HG03196 (cell line): Measurements from ENCODE around the gene PDK3.

Experiments
- ATAC-seq: cut with Tn5 transposase; IDR thresholded peaks from one replicate; pipeline ENCODE4 v1.9.1; 2021; ENCODE audit not compliant: unreplicated experiment

PDK3 gene

DNA sequence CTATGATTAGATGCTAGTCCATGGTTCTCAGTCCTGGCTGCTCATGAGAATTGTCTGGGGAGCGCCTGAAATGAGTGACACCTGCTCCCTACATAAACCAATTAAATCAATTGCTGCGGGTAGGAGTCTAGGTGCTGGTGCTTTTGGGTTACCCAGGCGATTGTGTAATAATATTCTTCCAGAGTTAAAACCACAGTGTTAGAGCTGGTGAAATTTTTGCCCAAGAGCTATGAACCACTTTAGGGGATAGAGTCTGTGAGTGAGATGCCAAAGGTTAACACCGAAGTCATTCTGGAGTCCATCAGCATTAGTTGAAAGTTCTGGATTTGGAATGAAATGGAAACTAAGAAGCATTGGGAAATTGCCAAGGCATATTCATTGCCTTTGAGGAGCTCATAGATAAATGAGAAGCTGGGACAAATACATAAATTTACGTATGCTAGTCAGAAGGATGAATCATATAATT is 15.3 kb downstream of the PDK3 start:
- ATAC-seq, result peak; percentile 14

DNA sequence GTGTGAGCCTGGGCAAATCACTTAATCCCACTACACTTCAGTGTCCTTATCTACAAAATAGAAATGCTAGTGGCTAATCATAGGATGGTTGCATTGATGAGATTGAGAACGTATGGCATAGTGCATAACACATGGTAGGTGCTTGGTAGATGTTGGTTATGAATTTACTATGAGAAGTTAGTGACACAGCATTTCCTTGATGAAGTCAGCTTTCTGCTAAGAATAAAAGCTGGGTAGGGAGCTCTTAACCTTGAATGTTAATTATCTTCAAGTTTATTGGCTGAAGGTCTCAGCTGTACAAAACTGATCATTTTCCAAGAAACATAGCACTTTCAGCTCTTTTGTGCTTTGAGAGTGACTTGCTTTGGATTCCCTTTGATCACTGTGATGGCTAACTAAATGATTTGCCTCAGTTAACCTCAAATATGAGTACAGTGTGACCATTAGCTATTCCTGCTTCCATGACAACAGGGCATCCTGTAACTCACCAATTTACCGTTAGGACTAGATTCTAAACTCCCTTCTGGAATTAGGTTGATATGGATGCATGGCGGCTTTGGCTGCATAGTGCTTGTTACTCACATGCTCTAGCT is 17.8 kb downstream of the PDK3 start:
- no peak for ATAC-seq

DNA sequence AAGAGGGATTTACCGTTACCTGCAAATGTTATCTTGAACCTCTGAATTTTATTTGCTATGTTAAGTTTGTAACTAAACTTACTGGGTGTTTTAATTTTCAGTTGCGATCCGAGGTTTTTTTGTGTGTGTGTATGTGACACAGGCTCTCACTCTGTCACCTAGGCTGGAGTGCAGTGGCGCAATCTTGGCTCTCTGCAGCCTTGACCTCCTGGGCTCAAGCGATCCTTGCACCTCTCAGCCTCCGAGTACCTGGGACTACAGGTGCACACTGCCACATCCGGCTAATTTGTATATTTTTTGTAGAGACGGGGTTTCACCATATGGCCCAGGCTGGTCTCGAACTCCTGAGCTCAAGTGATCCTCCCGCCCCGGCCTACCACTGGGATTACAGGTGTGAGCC is 18.5 kb downstream of the PDK3 start:
- no peak for ATAC-seq

DNA sequence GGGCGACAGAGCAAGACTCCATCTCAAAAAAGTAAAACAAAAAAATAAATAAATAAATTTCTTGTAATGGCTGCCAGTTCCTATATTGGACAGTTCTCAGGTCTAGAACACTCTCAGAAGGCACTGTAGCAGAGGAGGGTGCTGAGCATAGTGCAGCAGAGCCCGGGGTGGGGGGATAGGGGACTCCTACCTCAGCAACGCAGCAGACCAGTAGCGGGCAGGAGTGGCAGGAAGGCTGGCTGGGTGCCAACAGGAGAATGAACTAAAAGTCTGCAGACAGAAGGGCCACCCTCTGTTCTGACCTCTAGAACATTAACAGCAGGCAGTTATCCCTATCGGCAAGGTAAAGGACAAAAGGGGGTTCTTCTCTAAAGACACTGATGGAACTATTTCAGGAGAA is 20.2 kb downstream of the PDK3 start:
- no peak for ATAC-seq

DNA sequence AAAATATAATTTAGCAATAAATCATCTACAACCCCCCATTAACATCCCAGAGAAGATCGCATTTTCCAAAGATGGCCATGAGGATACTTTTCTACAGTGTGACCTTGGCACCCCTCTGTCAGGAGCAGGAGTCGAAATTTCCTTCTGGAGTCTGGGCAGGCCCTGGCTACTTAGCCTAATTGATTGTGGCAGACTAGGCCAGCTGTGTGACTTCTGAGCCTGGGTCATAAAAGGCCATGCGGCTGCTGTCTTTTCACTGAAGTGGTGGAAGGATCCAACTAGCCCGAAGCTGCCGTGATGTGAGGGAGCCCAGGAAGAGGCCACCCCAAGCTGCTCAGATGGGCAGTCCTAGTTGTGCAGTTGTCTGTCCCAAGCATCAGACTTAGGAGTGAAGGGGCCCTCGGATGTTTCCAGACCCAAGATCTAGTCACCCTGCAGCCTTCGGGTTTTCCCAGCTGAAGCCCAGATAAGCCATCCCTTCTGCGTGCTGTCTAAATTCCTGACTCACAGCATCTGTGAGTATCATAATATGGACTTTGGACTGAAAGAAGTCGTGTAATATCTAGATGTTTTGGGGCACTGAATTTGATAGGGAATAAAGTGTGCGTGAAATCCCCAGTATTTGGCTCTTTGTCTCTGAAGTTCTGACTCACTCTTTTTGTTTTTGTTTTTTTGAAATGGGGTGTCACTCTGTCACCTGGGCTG is 21.0 kb downstream of the PDK3 start:
- ATAC-seq, result no peak

DNA sequence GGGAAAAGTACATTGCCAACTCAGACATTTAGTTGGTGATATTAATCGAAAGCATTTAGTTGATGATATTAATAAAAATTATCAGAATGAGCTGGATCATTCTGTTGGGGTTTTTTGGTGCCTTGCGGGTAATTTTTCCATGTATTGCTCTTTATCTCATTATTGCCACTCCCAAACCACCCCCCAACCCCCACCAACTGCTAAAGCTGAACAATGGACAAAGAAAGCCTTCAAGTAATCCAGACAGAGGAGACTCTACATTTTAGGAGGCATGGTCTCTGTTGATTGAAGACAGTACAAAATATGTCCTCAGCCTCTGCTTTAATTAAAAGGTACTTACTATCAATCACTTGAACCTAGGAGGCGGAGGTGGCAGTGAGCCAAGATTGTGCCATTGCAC is 22.5 kb downstream of the PDK3 start:
- no peak for ATAC-seq

DNA sequence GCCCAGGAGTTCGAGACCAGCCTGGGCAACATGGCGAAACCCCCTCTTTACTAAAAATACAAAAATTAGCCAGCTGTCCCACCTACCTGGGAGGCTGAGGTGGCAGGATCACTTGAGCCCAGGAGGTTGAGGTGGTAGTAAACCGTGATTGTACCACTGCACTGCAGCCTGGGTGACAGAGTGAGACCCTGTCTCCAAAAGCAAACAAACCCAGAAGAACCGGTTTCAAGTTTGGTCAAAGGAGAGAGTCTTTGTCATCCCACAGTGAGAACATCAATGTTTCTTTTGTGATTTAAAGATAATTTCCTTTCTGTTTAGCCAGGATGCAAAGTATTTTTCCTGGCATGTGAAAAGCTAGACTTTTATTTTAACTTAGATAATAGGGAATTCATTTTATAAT is 26.7 kb downstream of the PDK3 start:
- no peak for ATAC-seq

DNA sequence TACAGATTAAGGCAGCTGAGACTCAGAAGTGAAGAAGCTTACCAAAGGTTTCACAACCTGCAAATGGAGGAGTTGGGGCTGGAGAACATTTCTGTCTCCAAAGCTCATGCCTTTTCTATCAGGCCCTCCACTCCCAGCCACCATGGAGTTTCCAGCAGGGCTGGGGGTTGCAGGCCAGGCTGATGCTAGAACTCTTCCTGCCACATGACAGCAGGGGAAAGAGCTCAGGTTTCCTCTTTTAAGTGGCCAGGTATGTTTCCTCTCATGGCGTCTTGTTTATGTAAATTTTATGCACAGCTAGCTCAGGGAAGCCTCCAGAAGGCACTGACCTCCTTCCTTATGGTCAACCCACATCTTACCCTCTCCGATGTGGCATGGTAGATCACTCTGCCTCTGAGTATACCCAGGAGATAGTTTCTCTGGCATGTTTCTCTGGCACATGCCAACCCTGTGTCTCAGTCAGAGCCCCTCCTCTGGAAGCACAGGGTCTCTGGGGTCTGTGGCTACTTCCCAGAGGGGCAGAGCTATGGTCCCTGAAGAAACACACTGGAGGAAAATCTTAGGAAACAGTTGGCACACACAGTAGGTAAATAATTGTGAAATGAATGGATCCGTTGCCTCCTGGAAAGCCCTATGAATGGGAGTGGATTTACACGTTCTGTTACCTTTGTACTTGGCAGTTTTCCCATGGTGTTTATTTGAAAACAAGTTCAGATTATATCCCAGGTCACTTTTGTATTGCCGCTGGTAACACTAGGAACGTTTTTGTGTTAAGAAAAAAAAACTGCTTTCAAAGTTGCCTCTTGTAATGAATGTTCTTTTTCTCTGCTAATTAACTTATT is 28.9 kb downstream of the PDK3 start:
- no peak for ATAC-seq

DNA sequence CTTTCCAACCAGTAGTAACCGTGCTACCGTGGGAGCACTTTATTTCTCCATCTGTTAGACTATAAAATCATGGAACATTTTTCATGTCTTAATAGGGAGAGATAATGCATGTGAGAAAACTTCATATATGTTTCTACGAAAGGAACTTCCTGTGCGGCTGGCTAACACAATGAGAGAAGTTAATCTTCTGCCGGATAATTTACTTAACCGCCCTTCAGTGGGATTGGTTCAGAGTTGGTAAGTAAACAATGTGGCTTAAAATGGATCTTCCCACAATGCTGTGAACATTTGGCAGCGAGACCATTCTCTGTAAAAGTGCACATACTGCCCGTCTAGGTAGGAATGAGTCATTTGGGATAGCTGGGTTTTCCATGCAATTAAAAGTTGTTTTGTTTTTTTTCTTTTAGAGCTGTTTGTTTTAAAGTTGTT is 29.6 kb downstream of the PDK3 start:
- no peak for ATAC-seq

DNA sequence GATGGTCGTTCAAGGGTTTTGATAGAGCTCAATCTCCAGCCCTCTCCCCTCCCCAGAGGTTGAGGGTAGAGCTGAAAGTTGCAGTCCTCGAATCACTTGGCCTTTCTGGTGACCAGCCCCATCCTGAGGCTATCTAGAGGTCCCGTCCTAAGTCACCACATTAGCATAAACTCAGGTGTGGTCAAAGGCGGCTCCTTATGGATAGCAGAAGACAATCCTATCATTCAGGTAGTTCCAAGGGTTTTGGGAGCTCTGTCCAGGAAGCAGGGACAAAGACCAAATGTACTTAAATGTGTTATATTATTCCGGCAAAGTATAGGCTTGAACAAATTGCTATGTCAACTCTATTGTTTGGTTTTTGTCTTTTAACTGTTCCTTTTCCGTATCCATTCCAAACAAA is 30.6 kb downstream of the PDK3 start:
- no peak for ATAC-seq

DNA sequence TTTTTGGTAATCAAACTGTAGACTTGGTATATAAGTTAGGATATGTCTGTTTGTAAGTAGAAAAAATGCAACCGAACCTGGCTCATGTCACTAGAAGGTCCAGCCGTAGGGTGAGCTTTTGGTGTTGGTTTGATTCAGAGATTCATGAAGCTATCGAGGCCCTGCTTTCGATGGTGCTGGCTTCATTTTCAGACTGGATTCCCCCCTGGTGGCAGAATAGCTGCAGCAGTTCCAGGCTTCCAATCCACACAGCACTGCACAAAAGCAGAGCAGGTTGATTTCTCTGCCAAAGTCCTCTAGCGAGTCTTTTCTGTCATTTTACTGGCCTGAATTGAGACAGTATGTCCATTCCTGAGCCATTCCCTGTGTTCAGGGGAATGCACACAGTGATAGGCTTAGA is 33.1 kb downstream of the PDK3 start:
- no peak for ATAC-seq

DNA sequence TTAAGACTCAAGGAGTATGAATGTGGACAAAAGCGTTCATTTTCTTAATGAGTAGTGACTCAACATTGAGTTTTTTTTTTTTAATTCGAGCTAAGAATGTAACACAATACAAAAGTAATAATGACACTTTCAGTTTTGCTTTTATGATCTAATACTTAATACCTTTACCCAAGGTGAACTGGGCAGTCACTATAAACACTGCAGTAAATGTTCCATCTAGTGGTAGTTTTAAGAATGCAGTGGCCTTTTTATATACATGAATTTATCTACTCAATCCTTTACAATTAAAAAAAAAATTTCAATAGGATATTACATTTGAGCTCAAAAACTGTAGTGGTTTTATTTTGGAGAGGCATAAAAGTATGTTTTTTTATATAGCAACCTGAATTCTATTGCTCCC is 33.9 kb downstream of the PDK3 start:
- peak; percentile 67 for ATAC-seq

DNA sequence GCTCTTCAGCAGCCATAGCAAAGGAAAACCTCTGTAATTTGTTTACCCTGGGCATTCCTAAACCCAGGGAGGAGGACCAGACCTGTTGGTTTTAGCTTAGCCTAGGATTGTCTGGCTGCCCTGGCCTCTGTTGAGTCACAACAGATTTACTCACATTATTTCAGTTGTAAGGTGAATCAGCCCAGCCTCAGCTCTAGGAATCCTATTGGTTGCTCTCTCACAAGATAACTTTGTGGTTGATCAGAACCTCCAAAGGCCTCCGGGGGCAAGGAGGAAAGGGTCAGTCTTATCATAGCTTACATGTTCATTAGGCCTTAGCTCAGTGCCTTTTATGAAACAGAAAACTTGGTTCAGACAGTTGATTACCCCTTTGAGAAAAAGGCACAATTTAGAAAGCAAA is 41.0 kb downstream of the PDK3 start:
- ATAC-seq, result peak; percentile 74

DNA sequence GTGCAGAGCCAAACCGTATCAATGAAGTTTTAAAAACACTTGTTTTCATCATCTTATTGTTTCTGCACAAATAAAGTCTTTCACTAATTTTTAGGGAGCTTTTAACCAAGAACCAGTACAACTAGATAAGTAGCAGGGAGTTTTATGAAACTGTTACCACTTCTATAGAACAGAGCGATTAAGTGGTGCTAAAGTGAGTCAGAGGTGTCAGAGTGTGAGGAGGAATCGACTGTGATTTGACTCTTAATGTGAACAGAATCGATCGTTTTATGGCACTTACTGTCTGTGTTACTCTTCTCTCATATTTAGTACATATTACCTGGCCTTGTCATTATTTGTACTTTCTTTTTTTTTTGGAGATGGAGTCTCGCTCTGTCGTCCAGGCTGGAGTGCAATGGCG is 43.3 kb downstream of the PDK3 start:
- ATAC-seq, result no peak

DNA sequence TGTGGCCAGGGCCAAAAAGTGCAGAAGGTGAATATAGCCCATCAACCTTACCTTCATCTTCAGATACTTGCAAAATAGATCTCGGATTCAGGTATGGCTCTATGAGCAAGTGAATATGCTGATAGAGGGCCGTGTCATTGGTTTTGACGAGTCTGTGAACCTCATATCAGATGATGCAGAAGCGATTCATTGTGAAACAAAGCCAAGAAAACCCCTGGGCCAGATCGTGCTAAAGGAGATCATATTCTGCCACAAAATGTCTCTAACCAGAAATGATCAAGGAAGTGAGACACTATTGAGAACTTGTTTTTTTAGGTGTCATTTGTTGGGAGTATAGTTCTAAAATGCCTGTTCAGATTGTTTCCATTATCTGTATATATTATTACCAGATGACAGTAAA is 48.3 kb downstream of the PDK3 start:
- ATAC-seq, result peak; percentile 91

DNA sequence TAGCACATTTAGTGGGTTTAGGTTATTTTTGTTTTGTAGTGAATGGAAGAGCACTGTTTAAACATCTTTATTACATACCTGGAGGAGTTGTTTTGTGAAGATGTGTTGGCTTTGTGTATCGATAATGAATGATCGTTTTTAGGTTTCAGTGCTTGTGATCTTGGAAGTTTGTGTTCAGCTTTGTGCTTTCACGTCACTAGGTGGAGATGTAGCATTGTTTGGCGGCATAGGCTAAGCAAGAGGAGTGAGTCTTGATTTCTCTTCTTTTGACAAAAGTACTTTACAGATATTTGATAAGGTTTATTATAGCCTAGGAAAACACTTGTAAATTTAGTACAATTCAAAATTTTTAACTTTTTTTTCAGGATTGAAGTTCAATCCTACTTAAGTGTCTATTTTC is 50.4 kb downstream of the PDK3 start:
- no peak for ATAC-seq

DNA sequence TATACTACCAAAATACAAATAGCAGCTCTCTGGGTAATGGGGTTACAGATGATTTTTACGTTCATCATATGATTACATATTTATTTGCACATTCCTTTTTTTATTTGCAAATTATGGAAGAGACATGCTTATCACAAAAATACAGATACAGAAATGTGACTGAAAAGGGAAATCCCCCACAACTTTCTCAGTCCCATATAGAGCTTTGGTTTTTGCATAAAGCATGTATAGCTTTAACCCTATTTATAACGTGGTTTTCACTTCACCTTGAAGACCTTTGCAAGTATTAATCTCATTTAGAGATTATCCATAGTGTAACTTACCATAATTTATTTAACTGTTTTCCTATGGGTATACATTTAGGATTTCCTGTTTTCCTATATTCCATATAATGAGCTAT is 55.4 kb downstream of the PDK3 start:
- no peak for ATAC-seq

DNA sequence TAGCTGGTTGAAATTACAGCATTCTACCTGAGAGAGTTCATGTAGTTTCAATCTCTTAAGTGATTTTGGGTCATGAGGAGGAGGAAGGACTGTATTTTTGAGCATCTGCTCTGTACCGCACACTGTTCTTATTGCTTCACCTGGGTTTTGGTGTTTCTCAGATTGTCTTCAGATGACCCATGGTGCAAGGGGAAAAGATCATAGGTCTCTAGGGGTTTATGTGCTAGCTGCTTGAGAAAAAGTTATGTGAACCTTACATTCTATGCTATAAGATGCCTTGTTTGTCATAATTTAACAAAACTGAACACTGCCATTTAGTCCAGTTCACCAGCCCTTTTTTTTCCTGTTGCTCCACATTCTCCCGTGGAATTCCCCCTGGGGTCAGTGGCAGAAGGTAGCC is 60.4 kb downstream of the PDK3 start:
- no peak for ATAC-seq

DNA sequence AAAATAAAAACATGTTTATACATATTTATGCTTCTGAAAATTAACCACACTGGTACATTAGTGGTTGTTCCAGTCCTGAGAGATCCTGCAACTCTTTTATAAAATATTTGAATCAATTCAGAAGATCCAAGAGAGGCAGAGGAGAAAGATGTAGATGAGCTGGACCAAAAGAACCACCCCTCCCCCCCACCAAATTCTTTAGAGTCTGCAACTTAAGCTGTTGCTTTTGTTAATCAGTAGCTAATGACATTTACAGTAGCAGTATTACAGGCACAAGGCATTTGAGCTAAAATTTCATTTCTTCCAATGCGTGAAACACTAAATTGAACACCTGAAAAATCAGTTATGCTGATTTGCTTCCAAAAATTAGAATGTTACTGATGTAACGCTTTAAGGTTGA is 61.5 kb downstream of the PDK3 start:
- no peak for ATAC-seq

DNA sequence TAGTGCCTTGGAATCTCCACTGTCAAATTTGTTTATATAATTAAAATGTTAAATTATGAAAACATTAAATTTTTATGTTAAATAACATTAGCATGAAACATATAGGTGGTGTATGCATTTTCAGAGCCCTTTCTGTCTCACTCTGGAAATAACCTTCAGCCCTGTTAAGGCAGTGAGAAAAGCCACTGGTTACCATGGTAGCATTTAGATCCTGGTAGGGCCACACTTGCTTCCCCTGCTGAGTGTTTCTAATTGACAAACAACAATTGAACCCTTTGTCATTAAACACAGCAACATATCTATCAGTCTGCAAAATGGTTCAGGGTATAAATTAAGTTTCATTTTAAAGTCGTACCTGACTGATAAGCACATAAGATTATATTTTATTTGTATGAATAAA is 63.5 kb downstream of the PDK3 start:
- ATAC-seq, result no peak

DNA sequence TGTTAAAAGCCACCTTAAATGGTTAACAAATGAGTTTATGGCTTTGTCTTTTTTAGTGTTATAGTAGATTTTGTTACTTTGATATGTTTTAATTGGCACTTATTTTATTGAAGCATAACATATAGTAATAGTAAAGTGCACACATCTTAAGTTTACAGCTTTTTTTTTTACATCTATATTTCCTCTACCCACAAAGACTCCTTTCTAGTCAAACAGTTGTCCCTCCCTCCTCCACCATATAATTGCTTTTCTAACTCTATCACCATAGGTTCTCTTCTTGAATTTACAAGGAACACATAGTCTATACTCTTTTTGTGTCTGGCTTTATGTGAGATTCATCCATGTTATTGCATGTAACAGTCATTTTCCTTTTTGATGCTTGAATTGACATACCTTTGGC is 71.5 kb downstream of the PDK3 start:
- ATAC-seq, result no peak

DNA sequence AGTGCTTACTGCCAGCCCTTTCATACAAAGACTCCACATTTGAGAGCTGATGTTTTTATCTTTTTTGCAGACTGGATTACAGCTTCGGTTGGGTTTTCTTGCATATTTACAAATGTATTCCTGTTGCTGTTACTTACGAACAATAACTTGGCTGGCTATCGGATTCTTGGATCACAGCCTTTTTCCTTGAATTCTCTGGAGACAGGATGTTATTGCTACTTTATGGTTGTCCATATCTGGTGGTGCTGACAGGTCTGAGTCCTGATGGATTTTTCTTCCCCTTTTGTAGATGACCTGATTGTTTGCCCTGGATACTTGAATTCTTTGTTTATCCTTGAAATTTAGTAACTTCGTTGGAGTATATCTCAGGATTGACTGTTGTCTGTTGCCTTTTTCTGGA is 77.7 kb downstream of the PDK3 start:
- no peak for ATAC-seq
